HepG2 (cell line): ENCODE data around the gene HECTD1. TPM values are rescaled to one million over a fixed set of nuclear protein-coding genes. Genes with fewer than 3 reads are reported as not detected.
A peak's percentile ranks its signal among the peaks of the same experiment; 100 is the strongest.

Source experiments
- CBFB ChIP-seq: sonication (generic); formaldehyde crosslinking; IDR thresholded peaks from 2 replicates; pipeline ENCODE4 v1.4.0; 2020; ENCODE audit warnings: missing genetic modification reagents
- HOXA7 ChIP-seq: sonication (generic); formaldehyde crosslinking; IDR thresholded peaks from 2 replicates; pipeline ENCODE4 v1.8.1; 2022; ENCODE audit warnings: mild to moderate bottlenecking, missing genetic modification reagents, moderate library complexity
- NR1H2 ChIP-seq: sonication (generic); formaldehyde crosslinking; IDR thresholded peaks from 2 replicates; pipeline ENCODE4 v1.8.1; 2022; ENCODE audit warnings: low read depth, missing genetic modification reagents, borderline replicate concordance
- ONECUT2 ChIP-seq: sonication (generic); formaldehyde crosslinking; IDR thresholded peaks from 2 replicates; pipeline ENCODE4 v1.4.0; 2020; ENCODE audit warnings: missing genetic modification reagents
- PAF1 ChIP-seq: IDR thresholded peaks from 2 replicates; pipeline ENCODE4 v1.6.1; 2016; ENCODE audit warnings: missing genetic modification reagents, missing compliant biosample characterization
- RFXANK ChIP-seq: IDR thresholded peaks from 2 replicates; pipeline ENCODE4 v1.6.1; 2016
- ZNF292 ChIP-seq: sonication (generic); formaldehyde crosslinking; IDR thresholded peaks from 2 replicates; pipeline ENCODE4 v1.8.1; 2022; ENCODE audit warnings: mild to moderate bottlenecking, low read depth, missing genetic modification reagents, borderline replicate concordance
- ZNF460 ChIP-seq: sonication (generic); formaldehyde crosslinking; IDR thresholded peaks from 2 replicates; pipeline ENCODE4 v1.5.1; 2020; ENCODE audit warnings: missing genetic modification reagents, mild to moderate bottlenecking, borderline replicate concordance
- ZNF7 ChIP-seq: IDR thresholded peaks from 2 replicates; pipeline ENCODE4 v1.6.1; 2016; ENCODE audit warnings: missing biosample characterization, missing genetic modification reagents
- ZNF737 ChIP-seq: sonication (generic); formaldehyde crosslinking; IDR thresholded peaks from 2 replicates; pipeline ENCODE4 v1.5.0; 2020; ENCODE audit warnings: missing genetic modification reagents, mild to moderate bottlenecking, borderline replicate concordance
- ZNF747 ChIP-seq: sonication (generic); formaldehyde crosslinking; IDR thresholded peaks from 2 replicates; pipeline ENCODE4 v1.8.1; 2023; ENCODE audit warnings: missing genetic modification reagents, mild to moderate bottlenecking, borderline replicate concordance
- polyA plus RNA-seq, 8 experiments: library from polyadenylated mRNA; depleted of rRNA in 3 of 8; stranded (reverse) in 7 of 8; unstranded in 1 of 8; fragments of >200 nt; fragmentation: Illumina TruSeq in 4 of 8; extraction: Trizol in 4 of 8; gene quantifications; 2 replicates each; pipeline versions ENCODE4 v1.2.1 to v1.2.3, GENCODE V29; 2011 to 2016; ENCODE audit warnings: low read depth in 4 of 8, missing spikeins in 1 of 8, mixed read lengths in 1 of 8; ENCODE audit not compliant: insufficient read depth in 1 of 8
- total RNA-seq, 5 experiments: library from RNA; depleted of rRNA; stranded (reverse); fragments of >200 nt; fragmentation: Illumina TruSeq; extraction: Trizol; gene quantifications; 2 replicates each; pipeline ENCODE4 v1.2.3, GENCODE V29; 2016; ENCODE audit warnings: low read depth in 1 of 5
- TF ChIP-seq, protein P1 (sequence below): sonication (generic); formaldehyde crosslinking; conservative IDR thresholded peaks from 2 replicates; pipeline ENCODE4 v1.4.0; 2020; ENCODE audit warnings: missing genetic modification reagents
- TF ChIP-seq, protein P2 (sequence below): sonication (generic); formaldehyde crosslinking; IDR thresholded peaks from 2 replicates; pipeline ENCODE4 v1.4.0; 2020; ENCODE audit warnings: missing genetic modification reagents, borderline replicate concordance
- TF ChIP-seq, protein P3 (sequence below): sonication (generic); formaldehyde crosslinking; IDR thresholded peaks from 2 replicates; pipeline ENCODE4 v1.8.1; 2022; ENCODE audit warnings: mild to moderate bottlenecking, missing genetic modification reagents
- TF ChIP-seq, protein P4 (sequence below): sonication (generic); IDR thresholded peaks from 2 replicates; pipeline ENCODE4 v1.6.1; 2016; ENCODE audit warnings: low read depth, borderline replicate concordance
- TF ChIP-seq, protein P5 (sequence below): sonication (generic); formaldehyde crosslinking; IDR thresholded peaks from 2 replicates; pipeline ENCODE4 v1.4.0; 2020; ENCODE audit warnings: missing genetic modification reagents, borderline replicate concordance

HECTD1 gene
- total and polyA plus RNA-seq, 2 of the 13 experiments (the other 11 are each of a cell fraction or from before 2014, with no cell fraction given) = 312 to 560 TPM

DNA sequence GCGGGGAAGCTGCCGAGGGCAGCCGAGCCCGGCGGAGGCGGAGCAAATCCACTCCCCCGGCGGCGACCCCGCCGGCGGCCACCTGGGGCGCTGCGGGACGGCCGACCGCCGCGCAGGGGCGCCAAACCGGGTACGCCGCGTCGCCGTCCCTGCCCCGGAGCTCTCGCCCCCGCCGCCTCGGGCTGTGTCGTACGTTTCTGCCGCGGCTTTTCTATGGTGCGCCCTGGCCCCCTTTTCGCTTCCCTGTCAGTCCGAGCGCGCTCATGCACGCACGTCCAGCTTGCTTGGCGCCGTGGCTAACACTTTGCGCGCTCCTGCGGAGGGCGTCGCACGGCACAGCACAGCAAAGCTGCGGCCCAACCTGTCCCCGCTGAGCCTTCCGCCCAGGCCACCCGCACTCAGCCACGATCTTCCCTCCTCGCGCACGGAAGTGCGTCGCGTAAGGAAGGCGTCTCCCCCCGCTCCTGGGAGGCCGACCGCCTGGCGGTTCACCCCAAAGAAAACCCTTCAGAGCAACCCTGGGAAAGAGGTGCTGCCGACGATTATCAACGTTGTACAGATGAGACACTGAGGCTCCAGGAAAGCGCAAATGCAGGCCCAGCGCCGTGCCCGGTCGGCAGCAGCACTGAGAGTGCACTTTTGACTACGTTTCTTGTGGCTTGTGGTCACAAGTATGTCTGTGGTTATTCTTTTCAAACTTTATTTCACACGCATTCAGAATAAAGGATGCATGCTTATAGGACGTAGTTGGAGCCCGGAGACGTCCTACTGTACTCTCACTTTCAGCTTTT lies at the start of gene HECTD1 (continued):
- peak; percentile 82; the same call in 1 of the 2 replicates for TF ChIP-seq PAF1 (CRISPR knock-in tag)
- TF ChIP-seq, protein P1, sequence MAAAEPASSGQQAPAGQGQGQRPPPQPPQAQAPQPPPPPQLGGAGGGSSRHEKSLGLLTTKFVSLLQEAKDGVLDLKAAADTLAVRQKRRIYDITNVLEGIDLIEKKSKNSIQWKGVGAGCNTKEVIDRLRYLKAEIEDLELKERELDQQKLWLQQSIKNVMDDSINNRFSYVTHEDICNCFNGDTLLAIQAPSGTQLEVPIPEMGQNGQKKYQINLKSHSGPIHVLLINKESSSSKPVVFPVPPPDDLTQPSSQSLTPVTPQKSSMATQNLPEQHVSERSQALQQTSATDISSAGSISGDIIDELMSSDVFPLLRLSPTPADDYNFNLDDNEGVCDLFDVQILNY (CRISPR knock-in tag) = peak; percentile 81
- no peak; the same call in 1 of the 2 replicates for TF ChIP-seq ONECUT2 (CRISPR knock-in tag)
- TF ChIP-seq RFXANK (CRISPR knock-in tag) = peak; percentile 95
- peak; percentile 99 for TF ChIP-seq ZNF747 (CRISPR knock-in tag)
- TF ChIP-seq ZNF292 (CRISPR knock-in tag) = peak; percentile 100
- peak; percentile 72; the same call in 1 of the 2 replicates for TF ChIP-seq ZNF7 (CRISPR knock-in tag)
- no peak for TF ChIP-seq ZNF737 (CRISPR knock-in tag)
- TF ChIP-seq, protein P2, sequence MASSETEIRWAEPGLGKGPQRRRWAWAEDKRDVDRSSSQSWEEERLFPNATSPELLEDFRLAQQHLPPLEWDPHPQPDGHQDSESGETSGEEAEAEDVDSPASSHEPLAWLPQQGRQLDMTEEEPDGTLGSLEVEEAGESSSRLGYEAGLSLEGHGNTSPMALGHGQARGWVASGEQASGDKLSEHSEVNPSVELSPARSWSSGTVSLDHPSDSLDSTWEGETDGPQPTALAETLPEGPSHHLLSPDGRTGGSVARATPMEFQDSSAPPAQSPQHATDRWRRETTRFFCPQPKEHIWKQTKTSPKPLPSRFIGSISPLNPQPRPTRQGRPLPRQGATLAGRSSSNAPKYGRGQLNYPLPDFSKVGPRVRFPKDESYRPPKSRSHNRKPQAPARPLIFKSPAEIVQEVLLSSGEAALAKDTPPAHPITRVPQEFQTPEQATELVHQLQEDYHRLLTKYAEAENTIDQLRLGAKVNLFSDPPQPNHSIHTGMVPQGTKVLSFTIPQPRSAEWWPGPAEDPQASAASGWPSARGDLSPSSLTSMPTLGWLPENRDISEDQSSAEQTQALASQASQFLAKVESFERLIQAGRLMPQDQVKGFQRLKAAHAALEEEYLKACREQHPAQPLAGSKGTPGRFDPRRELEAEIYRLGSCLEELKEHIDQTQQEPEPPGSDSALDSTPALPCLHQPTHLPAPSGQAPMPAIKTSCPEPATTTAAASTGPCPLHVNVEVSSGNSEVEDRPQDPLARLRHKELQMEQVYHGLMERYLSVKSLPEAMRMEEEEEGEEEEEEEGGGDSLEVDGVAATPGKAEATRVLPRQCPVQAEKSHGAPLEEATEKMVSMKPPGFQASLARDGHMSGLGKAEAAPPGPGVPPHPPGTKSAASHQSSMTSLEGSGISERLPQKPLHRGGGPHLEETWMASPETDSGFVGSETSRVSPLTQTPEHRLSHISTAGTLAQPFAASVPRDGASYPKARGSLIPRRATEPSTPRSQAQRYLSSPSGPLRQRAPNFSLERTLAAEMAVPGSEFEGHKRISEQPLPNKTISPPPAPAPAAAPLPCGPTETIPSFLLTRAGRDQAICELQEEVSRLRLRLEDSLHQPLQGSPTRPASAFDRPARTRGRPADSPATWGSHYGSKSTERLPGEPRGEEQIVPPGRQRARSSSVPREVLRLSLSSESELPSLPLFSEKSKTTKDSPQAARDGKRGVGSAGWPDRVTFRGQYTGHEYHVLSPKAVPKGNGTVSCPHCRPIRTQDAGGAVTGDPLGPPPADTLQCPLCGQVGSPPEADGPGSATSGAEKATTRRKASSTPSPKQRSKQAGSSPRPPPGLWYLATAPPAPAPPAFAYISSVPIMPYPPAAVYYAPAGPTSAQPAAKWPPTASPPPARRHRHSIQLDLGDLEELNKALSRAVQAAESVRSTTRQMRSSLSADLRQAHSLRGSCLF (CRISPR knock-in tag) = peak; percentile 96
- TF ChIP-seq, protein P3, sequence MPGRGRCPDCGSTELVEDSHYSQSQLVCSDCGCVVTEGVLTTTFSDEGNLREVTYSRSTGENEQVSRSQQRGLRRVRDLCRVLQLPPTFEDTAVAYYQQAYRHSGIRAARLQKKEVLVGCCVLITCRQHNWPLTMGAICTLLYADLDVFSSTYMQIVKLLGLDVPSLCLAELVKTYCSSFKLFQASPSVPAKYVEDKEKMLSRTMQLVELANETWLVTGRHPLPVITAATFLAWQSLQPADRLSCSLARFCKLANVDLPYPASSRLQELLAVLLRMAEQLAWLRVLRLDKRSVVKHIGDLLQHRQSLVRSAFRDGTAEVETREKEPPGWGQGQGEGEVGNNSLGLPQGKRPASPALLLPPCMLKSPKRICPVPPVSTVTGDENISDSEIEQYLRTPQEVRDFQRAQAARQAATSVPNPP (CRISPR knock-in tag) = peak; percentile 100
- peak; percentile 93 for TF ChIP-seq NR1H2 (CRISPR knock-in tag)
- peak; percentile 96 for TF ChIP-seq HOXA7 (CRISPR knock-in tag)
- TF ChIP-seq, protein P4, sequence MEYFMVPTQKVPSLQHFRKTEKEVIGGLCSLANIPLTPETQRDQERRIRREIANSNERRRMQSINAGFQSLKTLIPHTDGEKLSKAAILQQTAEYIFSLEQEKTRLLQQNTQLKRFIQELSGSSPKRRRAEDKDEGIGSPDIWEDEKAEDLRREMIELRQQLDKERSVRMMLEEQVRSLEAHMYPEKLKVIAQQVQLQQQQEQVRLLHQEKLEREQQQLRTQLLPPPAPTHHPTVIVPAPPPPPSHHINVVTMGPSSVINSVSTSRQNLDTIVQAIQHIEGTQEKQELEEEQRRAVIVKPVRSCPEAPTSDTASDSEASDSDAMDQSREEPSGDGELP = peak; percentile 55; the same call in 1 of the 2 replicates
- TF ChIP-seq ZNF460 (CRISPR knock-in tag) = no peak; the same call in 1 of the 2 replicates
- TF ChIP-seq, protein P5, sequence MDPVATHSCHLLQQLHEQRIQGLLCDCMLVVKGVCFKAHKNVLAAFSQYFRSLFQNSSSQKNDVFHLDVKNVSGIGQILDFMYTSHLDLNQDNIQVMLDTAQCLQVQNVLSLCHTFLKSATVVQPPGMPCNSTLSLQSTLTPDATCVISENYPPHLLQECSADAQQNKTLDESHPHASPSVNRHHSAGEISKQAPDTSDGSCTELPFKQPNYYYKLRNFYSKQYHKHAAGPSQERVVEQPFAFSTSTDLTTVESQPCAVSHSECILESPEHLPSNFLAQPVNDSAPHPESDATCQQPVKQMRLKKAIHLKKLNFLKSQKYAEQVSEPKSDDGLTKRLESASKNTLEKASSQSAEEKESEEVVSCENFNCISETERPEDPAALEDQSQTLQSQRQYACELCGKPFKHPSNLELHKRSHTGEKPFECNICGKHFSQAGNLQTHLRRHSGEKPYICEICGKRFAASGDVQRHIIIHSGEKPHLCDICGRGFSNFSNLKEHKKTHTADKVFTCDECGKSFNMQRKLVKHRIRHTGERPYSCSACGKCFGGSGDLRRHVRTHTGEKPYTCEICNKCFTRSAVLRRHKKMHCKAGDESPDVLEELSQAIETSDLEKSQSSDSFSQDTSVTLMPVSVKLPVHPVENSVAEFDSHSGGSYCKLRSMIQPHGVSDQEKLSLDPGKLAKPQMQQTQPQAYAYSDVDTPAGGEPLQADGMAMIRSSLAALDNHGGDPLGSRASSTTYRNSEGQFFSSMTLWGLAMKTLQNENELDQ = peak; percentile 96; the same call in 1 of the 2 replicates
- TF ChIP-seq CBFB (CRISPR knock-in tag) = peak; percentile 97
